LNCaP clone FGC (cell line): Measurements from ENCODE around the gene PPP4R3A.

Source experiments
- DNase-seq: peaks from one replicate; pipeline ENCODE4 v3.0.0-alpha.2; 2011; ENCODE audit warnings: low read depth
- H3K4me3 ChIP-seq: 2 replicates; pipeline ENCODE4 v1.5.1; 2011; ENCODE audit warnings: mild to moderate bottlenecking, low read depth, low read length, control low read depth
- TF ChIP-seq, protein P1 (sequence below): IDR thresholded peaks from 2 replicates; pipeline ENCODE4 v1.5.1; 2012; ENCODE audit warnings: mild to moderate bottlenecking; ENCODE audit not compliant: control insufficient read depth, insufficient read depth; ENCODE audit errors: extremely low read depth

Gene PPP4R3A

DNA sequence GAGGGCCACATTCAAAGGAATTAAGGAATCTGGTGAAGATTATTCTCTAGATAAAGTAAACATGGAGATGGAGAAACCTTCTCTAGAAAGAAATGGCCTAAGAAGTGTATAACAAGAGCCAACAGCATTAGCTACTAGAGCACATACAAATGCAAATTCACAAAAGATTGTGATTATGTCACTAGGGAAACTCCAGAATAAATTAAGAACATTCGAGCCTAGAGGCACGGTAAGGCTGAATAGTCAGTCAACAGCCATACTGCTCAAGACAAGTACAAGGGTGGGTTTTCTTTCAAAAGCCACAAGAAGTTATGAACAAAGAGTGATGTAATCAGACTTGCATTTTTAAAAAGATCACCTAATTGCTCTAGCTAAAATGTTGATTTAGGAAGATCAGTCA is 25.4 kb downstream of the PPP4R3A start:
- TF ChIP-seq, protein P1, sequence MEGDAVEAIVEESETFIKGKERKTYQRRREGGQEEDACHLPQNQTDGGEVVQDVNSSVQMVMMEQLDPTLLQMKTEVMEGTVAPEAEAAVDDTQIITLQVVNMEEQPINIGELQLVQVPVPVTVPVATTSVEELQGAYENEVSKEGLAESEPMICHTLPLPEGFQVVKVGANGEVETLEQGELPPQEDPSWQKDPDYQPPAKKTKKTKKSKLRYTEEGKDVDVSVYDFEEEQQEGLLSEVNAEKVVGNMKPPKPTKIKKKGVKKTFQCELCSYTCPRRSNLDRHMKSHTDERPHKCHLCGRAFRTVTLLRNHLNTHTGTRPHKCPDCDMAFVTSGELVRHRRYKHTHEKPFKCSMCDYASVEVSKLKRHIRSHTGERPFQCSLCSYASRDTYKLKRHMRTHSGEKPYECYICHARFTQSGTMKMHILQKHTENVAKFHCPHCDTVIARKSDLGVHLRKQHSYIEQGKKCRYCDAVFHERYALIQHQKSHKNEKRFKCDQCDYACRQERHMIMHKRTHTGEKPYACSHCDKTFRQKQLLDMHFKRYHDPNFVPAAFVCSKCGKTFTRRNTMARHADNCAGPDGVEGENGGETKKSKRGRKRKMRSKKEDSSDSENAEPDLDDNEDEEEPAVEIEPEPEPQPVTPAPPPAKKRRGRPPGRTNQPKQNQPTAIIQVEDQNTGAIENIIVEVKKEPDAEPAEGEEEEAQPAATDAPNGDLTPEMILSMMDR: no peak
- DNase-seq: no peak
- H3K4me3 ChIP-seq: no peak overlapping the region

DNA sequence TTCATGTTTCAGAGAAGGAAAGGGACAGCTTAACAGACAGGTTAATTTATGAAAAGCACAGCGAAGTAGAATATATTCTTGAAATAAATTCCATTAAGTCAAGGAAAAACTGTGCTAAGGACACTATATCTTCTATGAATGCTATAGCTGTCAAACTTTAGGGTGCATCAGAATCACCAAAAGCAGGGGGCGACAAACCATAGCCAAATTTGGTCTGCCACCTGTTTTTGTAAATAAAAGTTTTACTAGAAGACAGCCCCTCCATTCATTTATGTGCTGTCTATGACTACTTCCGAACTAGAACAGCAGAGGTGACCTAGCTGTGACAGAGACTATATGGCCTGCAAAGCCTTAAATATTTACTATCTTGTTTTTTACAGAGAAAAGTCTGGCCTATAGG is 25.9 kb downstream of the PPP4R3A start:
- H3K4me3 ChIP-seq: no peak overlapping the region
- no peak for DNase-seq
- TF ChIP-seq, protein P1: no peak

DNA sequence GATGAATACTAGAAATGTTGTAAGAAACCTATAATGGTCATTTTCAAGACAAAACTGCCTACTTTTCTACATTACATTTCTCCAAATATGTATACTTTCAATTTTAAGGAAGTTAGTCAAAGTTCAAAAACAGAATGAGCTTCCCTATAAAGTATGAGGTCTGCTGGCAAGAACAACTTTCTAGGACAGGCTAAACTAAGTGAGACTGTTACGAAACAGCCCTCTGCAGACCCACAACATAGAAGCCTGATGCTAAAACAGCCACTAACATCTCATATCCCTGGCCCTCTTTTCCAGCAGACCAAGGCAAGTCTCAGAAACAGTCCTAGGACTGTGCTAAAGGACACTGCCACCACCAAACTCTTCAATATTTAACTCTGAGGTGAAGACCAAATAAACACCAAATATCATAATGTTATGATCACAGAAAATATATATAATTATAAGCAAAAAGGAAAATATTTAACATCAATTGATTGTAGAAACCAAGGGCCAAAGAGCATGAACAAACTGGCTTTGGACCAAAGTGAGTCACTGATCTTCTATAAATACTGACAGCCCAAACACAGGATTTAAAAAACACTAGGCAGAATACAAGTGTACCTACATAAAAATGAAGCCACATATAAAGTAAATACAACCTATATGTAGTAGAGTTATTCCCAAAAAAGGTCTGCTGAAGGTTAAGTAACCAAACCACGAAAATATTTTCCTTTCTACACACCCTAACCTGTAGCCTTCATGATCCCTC is 27.7 kb downstream of the PPP4R3A start:
- no peak for DNase-seq

DNA sequence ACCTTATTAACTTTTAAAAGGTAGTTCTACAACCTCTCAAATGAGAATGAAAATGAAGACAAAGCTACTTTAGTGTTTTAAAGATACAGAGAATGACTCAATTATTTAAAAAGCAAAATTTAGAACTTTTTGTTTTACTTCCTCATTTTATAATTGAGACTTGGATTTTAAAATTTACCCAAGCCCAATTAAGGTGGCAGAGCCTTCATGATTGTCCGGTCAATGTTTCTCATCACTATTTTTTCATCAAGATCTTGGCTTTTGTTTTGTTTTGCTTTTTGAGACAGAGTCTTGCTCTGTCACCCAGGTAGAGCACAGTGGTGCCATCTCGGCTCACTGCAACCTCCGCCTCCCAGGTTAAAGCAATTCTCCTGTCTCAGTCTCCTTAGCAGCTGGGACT is 32.7 kb downstream of the PPP4R3A start:
- DNase-seq: no peak
- TF ChIP-seq, protein P1: no peak
- no peak overlapping the region for H3K4me3 ChIP-seq

More for the DNA sequence above, 27.7 kb downstream of the PPP4R3A start:
- H3K4me3 ChIP-seq: no peak overlapping the region
- TF ChIP-seq, protein P1: no peak

DNA sequence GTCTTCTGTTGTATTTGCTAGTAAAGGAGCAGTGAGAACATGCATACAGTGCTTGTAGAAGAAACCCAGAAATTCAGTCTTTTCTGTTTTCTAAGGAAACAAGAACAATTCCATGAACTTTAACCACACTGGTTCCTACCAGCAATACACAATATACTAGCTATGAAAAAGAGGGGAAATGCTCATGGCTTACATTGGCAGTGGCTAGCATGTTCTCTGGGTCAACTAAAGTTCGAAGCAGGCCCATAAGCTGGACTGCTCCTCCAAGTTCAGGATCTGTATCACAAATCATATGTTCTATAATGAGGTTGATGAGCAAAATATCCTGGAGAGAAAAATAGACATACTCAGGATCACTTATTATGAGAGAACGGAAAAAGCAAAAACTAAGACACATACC is 37.1 kb downstream of the PPP4R3A start:
- TF ChIP-seq, protein P1: no peak
- no peak for DNase-seq
- no peak overlapping the region for H3K4me3 ChIP-seq

DNA sequence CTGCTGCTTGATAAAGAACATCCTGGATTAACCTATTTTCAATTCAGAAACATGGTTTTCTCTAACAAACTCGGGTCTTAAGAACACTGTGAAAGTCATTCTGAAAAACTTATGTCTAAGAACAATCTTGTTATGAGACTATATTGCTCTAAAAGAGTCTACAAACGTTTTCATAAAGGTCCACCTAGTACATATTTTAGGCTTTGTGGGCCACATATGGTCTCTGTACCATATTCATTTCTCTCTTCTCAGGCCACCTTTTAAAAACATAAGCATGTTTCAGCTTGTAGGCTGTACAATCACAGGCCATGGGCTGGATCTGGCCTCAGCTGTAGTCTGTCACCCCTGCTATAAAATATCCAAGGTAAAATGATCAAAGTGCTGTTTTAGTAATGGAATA is 39.9 kb downstream of the PPP4R3A start:
- no peak overlapping the region for H3K4me3 ChIP-seq
- no peak for DNase-seq
- TF ChIP-seq, protein P1: no peak

DNA sequence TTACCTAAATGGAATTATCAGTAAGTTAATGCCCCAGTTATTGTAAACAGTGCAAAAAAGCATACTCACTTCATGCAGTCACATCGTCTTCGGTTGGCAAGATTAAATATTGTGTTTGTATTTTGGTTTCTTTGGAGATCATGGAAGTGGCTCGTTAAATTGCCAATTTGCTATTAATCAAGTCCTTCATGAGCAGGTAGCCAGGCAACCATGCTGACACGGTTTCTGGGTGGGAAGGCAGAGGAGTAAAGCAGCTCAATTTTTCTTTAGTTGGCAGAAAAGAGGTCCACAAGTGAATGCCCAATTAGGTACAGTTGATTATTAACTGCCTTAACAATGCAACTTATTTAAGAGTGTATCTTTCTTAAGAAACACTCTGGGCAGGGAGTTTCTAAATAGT is 43.9 kb downstream of the PPP4R3A start:
- DNase-seq: no peak
- TF ChIP-seq, protein P1: no peak
- no peak overlapping the region for H3K4me3 ChIP-seq
